ENCODE data around the gene ADM5.
A peak's percentile ranks its signal among the peaks of the same experiment; 100 is the strongest.

The ADM5 gene, protein sequence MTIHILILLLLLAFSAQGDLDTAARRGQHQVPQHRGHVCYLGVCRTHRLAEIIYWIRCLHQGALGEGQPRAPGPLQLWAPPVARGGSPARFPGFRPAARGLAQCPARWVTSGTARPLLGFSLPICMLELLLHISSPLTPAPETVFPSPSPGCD

DNA sequence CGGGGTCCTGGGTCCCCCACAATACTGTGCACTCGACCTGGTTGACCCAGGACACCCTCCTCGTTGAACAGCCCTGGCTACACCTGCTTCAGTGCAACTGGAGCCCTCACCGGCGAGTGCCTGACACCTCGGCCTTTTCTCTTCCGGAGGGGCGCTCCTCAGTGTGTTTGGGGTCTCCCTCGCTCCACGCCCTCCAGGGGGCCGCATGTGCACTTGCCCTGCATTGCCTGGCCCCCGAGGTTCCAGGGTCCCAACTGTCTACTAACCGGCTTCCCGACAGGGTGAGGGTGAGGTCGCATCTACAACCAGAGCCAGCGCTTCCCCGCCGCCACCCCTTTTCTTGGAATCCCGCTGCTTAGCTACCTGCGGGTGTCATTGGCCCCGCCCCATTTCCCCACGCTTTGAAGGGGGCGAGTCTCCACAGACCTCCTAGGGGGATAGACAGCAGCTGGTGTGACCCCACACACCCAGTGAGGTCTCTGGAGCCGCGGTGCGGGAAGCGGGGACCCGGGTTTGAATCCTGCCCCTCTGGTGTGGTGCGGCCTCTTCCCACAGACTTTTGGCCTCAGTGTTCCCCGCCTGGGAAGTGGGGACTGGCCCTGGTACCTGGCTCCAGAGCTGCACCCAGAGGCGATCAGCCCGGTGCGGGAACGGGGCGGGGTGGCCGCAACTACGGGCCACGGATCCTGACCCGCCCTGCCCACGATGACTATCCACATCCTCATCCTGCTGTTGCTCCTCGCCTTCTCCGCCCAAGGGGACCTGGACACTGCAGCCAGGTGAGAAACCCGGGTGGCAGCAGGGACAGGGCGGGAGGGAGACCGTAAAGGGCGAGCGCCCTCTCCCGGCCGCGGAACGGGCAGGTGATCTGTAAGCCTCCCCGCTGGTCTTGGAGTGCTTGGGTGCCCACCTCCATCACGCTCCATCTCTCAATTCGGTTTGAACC lies at the start of gene ADM5:
Gene ADM5, plus strand, starts transcription at position 462 of the 946 bp plus-strand sequence. Its CDS starts 244 bp downstream, at position 706.
- peak; percentile 43 for DNase-seq

DNA sequence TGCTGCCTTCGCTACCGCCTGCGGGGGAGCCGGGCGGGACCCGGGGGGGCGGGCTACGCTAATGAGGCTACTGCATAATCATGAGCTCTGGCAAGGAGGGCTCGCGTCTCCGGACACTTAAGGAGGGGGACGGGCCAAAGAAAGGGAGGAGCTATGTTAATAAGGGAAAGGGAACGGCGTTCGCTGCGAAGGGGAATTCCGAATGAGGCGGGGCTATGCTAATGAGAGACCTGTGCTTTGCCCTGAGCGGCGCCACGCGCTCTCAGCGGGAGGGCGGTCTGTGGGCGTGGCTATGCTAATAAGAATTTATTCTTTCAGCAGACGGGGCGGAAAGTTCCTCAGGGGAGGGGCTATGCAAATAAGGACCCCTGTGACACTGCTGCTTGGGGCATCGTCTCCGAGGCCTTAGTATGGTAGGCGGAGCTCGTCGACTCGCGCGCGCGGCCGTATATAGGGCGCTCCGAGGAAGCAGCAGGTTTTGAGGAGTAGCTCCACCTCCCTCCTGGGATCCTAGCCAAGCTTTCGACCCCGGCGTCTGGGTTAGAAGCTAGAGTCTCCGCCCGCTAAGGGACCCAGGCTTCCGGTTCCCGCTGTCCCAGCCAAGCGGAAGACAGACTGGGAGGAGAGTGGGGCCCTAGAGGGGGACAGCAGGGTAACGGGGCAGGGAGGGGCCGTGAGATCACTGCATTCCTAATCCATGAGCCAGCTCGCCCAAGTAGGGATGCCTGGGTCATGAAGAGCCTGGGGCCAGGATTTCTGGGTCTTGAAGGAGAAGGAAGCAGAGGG lies 49.1 kb upstream of the ADM5 start, which contains the start of gene RRAS:
Gene RRAS, minus strand, starts transcription at position 31 of the 786 bp plus-strand sequence. CDS start 45 bp downstream, outside the sequence.
- DNase-seq = peak; percentile 100

DNA sequence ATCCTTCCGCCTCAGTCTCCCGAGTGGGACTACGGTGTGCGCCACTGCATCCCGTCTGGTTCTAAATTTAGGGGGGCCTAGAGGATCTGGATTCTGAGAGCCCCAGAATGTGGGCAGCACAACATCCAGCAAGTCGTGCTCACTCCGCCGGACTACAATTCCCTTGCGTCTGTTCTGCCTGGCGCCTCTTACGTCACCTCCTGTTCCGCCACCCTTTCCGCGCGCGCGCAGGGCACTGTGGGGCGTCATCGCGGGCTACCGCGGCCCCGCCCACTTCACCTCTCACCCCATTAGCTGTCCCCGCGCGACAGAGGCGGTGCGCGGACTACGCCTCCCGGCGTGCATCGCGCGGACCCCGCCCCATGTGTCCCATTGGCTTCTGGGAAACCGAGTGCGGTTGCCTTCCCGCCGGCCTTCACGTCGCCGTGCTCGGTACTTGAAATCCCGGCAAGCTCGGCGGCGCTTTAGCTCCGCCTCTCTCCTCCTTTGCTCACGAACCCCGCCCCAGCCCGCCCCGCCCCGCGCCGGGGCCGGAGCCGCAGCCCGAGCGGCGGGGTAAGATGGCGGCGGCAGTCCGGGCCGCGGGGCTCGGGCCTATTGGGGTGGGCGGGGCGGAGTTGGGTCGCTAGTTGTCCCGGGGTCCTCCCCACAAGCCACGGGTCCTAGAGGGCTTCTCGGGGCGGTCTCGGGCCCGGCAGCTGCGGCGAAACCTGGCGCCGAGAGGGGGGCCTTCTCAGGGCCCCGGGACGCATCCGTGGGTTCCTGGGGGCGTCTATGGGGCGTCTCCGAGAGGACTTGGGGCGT lies 47.5 kb upstream of the ADM5 start, which contains the start of gene SCAF1:
Gene SCAF1, plus strand, starts transcription at position 522 of the 804 bp plus-strand sequence. CDS start 2,818 bp downstream, outside the sequence.
- DNase-seq = peak; percentile 100

DNA sequence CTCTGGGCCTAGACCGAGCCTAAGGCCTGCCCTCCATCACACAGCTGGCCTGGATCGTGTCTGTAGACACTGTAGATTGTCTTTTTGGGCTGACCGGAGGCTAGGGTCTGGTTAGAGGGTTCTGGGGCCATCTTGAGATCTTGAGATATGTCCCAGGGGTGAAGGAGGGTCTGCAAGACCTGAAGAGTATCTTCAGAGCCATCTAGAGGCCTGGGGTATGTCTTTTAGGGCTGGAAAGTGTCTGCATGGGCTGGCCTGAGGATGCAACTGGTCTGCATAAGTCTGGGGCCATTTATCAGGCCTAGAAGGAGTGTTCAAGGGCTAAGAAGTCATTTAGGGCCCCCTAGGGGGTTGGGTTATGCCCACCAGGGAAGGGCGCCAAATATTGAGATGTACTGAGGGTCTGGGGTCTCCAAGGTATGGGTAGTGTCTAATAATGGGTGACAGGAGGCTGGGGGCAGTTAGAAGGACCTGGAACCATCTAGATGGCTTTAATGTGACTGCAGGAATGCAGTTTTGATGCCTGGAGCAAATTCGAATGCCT lies 46.8 kb upstream of the ADM5 start:
- DNase-seq = no peak

DNA sequence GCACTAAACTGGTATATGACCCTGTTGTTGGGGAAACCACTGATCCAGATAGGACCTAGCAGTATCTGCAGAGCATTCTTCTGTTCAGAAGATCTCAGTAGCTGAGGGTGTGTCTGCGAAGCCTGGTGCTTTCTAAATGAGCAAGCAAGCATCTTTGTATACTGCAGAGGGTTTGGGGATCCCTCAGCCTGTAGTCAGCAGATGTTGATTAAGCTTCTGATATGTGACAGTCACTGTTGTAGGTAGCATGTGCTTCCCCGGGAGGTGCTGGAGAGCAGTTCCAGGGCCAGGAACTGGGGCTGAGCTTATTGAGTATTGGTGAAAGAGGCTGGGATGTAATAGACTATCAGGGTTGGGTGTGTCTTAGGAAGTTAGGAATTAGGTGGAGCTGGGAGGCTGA lies 45.9 kb upstream of the ADM5 start:
- peak; percentile 79 for DNase-seq

DNA sequence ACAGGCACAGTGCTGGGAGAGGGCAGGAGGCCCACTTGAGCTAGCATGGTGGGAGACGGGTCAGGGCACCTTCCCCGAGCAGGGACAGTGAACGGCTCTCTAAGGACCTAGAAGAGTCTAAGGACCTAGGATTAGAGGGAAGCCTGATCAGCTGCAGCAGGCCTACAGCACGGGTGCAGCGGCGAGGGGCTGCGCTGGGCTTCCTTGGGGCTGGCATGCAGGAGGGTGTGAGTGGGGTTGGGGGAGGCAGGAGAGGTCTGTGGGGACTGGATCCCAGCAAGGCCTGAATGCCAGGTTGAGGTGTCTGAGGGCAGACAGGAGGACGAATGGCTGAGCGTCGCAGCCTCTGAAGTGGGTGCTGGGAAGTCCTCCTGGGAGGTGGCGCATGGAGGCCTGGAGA lies 43.8 kb upstream of the ADM5 start:
- DNase-seq = no peak

DNA sequence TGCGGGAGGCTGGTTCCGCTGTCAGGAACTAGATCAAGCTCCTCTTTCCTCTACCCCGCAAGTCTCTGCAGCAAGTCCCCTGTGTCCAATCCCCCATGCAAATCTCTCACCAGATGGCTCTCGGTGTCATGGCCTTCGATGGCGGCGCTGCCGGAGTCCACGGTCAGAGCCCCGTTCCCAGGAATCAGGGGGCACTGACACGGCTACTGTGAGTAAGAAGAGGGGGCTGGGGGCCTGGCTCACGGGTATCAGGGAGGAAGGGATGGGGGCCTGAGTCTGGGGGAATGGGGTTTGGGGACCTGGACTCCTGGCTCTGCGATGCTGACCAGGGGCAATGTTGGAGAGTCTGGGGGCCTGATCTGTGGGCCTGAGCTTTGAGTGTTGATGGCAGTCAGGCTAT lies 43.4 kb upstream of the ADM5 start:
- no peak for DNase-seq

DNA sequence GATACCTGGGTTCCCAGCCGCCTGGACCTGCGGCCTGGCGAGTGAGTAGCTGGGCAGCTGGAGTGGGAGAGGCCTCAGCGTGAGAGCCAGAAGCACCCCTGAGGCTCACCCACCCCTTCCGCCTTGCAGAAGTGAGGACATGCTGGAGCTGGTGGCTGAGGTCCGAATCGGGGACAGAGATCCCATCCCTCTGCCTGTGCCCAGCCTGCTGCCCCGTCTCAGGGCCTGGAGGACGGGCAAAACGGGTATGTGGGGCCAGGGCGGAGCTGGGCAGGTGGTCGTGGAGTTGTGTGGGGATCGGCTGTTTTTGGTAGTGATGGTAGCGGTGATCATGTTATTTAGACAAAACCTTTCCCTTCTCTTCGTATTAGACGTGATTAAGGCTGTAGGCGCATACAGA lies 42.8 kb upstream of the ADM5 start:
- DNase-seq = no peak

DNA sequence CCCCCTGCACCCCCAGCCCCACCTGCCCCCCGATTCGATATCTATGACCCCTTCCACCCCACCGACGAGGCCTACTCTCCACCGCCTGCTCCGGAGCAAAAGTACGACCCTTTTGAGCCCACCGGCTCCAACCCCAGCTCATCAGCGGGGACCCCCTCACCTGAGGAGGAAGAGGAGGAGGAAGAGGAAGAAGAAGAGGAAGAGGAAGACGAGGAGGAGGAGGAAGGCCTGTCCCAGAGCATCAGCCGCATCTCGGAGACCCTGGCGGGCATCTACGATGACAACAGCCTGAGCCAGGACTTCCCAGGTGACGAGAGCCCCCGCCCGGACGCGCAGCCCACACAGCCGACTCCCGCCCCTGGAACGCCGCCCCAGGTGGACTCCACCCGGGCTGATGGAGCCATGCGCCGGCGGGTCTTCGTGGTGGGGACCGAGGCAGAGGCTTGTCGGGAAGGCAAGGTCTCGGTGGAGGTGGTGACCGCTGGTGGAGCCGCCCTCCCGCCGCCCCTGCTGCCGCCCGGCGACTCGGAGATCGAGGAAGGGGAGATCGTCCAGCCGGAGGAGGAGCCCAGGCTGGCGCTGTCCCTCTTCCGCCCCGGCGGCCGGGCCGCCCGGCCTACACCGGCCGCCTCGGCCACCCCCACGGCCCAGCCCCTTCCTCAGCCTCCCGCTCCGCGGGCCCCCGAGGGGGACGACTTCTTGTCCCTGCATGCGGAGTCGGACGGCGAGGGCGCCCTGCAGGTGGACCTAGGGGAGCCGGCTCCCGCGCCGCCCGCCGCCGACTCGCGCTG lies 38.2 kb upstream of the ADM5 start:
- no peak for DNase-seq

DNA sequence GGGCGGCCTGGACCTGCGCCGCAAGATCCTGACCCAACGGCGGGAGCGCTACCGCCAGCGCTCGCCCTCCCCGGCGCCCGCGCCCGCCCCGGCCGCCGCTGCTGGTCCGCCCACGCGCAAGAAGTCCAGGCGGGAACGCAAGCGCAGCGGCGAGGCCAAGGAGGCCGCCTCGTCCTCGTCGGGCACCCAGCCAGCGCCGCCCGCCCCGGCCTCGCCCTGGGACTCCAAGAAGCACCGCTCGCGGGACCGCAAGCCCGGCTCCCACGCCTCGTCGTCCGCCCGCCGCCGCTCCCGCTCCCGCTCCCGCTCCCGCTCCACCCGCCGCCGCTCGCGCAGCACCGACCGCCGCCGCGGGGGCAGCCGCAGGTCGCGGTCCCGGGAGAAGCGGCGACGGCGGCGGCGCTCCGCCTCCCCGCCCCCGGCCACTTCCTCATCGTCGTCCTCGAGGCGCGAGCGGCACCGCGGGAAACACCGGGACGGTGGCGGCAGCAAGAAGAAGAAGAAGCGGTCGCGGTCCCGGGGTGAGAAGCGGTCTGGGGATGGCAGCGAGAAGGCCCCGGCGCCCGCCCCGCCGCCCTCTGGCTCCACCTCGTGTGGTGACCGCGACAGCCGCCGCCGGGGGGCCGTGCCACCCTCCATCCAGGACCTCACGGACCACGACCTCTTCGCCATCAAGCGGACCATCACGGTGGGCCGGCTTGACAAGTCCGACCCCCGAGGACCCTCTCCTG lies 37.4 kb upstream of the ADM5 start:
- DNase-seq = no peak

DNA sequence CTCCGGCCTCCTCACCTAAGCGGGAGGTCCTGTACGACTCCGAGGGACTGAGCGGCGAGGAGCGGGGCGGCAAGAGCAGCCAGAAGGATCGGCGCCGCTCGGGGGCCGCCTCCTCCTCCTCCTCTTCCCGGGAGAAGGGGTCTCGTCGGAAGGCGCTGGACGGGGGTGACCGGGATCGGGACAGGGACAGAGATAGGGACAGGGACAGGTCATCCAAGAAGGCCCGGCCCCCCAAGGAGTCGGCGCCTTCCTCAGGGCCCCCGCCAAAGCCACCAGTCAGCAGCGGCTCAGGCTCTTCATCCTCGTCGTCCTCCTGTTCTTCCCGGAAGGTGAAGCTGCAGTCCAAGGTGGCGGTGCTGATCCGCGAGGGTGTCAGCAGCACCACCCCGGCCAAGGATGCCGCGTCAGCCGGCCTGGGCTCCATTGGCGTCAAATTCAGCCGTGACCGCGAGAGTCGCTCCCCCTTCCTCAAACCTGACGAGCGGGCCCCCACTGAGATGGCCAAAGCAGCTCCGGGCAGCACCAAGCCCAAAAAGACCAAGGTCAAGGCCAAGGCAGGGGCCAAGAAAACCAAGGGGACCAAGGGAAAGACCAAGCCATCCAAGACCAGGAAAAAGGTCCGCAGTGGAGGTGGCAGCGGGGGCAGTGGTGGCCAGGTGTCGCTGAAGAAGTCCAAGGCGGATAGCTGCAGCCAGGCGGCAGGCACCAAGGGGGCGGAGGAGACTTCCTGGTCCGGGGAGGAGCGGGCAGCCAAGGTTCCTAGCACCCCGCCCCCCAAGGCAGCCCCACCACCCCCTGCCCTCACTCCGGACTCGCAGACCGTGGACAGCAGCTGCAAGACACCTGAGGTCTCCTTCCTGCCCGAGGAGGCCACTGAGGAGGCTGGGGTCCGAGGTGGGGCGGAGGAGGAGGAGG lies 36.6 kb upstream of the ADM5 start:
- DNase-seq = no peak

DNA sequence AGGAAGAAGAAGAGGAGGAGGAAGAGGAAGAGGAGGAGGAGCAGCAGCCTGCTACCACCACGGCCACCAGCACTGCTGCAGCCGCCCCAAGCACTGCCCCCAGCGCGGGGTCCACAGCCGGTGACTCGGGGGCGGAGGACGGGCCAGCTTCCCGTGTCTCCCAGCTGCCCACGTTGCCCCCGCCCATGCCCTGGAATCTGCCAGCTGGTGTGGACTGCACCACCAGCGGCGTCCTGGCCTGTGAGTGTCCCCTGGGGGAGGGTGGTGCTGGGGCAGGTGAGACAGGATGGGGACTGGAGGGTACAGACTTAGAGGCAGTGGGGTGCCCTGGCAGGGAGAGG lies 36.0 kb upstream of the ADM5 start:
- no peak for DNase-seq

DNA sequence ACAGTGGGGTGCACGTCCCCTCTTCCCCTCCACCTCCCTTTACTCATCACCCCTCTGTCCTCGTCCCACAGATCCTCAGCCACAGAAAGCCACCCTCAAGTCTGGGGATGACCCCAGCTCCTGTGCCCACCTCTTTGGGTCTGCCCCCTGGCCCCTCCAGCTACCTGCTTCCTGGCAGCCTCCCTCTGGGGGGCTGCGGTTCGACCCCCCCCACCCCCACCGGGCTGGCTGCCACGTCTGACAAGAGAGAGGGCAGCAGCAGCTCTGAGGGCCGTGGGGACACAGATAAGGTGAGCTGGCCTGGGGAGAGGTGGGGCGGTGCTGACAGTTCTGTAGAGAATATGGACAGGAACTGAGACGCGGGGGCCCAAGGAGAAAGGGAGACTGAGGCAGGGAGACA lies 34.8 kb upstream of the ADM5 start:
- DNase-seq = no peak

DNA sequence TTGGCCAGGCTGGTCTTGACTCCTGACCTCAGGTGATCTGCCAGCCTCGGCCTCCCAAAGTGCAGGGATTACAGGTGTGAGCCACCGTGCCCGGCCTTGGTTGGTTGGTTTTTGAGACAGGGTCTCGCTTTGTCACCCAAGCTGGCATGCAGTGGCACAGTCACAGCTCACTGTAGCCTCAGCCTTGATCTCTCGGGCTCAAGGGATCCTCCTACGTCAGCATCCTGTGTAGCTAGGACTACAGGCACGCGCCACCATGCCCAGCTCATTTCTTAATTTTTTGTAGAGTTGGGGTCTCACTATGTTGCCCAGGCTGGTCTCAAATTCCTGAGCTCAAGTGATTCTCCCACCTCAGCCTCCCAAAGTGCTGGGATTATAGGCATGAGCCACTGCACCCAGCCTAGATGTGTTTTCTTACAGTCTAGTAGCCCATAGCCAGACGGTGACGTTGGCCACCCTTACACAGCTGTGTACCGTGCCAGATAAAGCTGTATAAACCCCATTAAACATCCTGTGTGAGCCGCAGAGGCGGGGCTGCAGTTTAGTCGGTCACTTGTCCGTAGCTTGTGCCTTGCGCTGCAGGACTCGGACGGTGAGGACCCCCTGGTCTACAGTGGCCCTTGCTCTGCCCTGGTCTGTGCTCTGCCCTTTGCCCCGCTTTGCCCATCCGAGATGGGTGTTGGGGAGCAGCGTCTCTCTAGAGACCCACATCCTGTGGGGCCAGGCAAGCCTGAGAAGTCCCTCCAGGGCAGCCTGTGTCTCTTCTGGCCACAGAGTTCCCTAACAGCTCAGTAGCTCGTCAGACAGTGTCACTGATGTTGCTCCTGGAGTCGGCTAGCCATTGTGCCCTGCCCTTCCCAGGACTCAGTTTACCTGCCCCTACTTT lies 33.6 kb upstream of the ADM5 start:
- DNase-seq = no peak

DNA sequence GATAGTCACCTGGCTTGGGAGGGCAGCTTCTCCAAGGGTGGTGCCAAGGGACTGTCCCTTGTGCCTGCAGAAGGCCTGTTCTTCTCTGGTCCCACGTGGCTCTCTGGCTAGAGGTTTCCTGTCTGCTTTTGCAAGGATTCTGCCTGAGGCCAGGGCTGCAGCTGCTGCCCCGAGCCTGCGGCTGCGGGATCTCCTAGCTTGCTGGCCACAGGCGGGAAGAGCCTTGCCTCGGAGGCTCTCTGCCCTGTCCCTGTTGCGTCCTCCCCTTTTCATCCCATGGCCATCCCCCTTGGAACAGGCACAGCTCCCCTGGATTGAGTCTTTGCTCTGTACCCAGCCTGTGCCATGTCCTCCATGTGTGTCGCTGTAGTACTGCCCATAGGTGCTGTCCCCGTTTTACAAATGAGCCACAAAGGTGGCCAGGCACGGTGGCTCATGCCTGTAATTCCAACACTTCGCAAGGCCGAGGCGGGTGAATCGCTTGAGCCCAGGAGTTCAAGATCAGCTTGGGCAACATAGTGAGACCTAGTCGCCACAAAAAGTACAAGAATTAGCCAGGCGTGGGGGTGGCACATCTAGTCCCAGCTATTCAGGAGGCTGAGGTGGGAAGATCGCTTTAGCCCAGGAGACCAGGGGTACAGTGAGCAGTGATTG lies 32.8 kb upstream of the ADM5 start:
- no peak for DNase-seq

DNA sequence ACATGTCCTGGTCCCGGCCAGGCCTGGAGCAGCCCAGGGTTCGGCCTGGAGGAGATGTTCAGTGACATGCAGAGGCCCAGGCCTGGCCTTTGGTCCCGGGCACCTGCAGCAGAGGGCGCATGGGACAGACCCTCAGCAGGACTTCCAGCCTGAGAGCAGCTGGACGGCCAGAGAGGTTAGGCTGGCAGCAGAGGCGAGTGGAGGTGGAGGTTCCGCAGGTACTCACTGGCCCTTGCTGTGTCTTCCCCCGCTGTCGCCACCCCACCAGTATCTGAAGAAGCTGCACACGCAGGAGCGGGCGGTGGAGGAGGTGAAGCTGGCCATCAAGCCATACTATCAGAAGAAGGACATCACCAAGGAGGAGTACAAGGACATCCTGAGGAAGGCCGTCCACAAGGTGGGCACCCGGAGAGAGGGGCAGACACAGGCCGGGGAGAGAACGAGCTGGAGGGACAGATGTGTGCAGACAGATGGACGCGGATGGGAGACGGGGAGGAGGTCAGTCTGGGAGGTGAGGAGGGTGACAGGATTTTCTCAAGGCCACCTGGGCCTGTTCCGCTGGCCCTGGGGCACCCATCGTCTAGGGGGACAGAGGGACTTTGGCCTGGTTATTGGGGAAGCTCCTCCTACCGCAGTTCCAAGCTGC lies 31.8 kb upstream of the ADM5 start:
- DNase-seq = no peak

DNA sequence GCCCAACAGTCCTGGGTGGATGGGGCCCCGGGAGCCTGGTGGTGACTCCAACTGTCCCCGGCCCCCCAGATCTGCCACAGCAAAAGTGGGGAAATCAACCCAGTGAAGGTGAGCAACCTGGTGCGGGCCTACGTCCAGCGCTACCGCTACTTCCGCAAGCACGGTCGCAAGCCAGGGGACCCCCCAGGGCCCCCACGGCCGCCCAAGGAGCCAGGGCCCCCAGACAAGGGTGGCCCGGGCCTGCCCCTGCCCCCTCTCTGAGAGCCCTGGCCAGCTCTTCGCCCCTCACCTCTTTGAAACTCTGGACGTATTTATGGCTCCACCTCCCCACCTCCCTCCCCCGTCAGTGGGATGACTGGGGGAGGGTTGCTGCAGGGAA lies 31.3 kb upstream of the ADM5 start:
- no peak for DNase-seq
